ENCODE results near the gene TDRD12. TPM values are rescaled to one million over a fixed set of nuclear protein-coding genes. Genes with fewer than 3 reads are reported as not detected.

The TDRD12 gene
- polyA plus RNA-seq, 1 experiment, result 0.07 TPM

DNA sequence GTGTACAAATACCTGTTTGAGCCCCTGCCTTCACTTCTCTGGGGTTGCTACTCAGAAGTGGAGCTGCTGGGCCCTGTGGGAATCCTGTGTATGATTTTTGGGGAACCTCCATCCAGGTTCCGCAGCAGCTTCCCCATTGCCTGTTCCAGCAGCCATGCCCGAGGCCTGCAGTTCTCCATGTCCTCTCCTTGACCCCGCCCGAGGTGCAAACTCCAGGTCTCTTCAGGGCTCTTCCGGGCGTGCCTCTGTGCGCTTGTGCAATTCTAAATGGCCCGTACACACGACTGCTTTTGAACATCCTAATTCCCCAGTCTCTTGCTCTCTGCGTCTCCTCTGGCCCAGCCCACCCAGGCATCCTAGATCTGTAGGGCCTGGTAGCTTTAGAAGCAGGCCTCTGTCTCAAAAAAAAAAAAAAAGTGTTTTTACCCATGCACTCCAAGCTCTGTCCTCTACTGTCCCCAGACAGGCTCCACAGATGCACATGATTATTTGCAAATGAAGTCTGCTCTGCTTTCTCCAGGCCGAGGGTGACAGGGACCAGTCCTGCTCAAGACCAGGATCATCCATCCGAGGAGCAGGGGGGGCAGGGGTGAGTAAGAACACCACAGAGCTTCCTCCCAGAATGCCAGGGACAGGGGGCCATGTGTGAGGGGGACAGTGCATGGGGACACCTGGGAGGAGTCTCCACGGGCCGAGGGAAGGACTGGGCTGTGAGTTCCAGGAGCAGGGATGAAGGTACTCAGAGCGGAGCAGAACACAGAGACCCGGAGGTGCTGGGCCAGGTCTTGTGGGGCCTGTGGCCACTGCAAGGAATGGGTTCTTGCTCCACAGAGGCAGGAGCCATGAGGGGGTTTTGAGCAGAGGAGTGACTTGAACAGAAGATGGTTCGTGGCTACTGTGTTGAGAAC, 98.3 kb downstream of the TDRD12 start:
- CTCF ChIA-PET, result no interaction called here
- POLR2A ChIA-PET, result no interaction called here
- no peak for TF ChIP-seq CTCF (IDR thresholded peaks at IDR 0.05; ENCODE audit: low read depth, low read length)
- no peak for DNase-seq (ENCODE audit: low read depth, low spot score)
- Histone ChIP-seq H3K9me3 (ENCODE audit: control insufficient read depth, insufficient read depth, low read length) (no peaks in the 10 kb centered on the region), H3K4me3 (ENCODE audit: low read depth, low read length) (no peak overlapping the region), H3K27ac (ENCODE audit: low read depth, low read length) (no peak overlapping the region), H3K27me3 (ENCODE audit: control insufficient read depth, insufficient read depth, low read length) (no peaks in the 10 kb centered on the region)

- ChIA-PET CTCF (no interaction called here), POLR2A (no interaction called here)
- Histone ChIP-seq H3K4me3 (ENCODE audit: low read depth, low read length) (no peak overlapping the region), H3K27ac (ENCODE audit: low read depth, low read length) (no peak overlapping the region), H3K9me3 (ENCODE audit: control insufficient read depth, insufficient read depth, low read length) (no peaks in the 10 kb centered on the region), H3K27me3 (ENCODE audit: control insufficient read depth, insufficient read depth, low read length) (peaks cover 4% of the 10 kb centered on the region)
- no peak for DNase-seq (ENCODE audit: low read depth, low spot score)
- no peak for TF ChIP-seq CTCF (IDR thresholded peaks at IDR 0.05; ENCODE audit: low read depth, low read length)
Measured at GRCh38 chr19:32818536-32818935, 99.0 kb downstream of the TDRD12 start.

DNA sequence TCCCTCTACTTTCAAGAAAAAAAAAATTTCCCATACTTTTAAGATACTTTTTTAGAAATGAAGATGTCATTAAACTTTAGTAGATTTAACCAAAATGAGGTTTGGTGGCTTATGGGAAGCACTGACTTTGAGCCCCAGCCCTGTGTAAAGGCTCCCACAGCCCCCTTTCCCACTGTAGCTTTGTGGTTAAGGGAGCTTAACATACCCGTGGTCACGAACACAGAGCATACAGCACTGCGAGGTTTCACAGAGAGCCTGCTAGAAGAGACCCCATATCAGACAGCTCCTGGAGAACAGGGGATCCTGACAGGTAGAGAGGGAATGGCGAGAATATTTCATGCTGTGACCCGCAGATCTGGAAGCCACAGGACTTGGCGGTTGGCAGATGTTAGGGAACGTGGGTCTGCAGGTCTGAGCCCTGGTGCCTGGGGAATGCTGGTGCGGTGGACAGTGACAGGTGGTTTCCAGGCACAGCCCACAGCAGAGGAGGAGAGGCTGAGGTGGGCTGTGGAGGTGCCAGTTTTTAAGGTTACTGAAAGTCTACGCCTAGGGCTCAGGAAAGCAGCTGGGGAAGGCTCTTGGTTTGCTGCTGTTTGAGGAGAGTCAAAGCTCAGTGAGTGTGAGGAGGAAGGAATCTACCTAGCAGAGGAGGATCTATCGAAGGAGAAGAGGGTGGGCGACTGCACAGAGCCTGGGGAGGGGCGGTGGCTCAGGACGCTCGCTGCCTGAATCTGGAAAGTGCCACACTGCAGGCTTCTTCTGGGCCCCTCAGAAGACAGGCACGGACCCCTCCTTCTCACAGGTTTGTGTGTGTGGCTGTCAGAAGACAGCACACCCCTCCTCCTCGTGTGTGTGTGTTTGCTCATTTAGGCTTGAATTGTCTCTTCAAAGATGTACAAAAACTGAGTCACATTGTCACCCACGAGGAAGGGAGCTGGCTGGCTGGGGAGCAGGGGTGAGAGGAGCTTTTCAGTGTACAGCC, 100.1 kb downstream of the TDRD12 start:
- Histone ChIP-seq H3K27ac (ENCODE audit: low read depth, low read length) (no peak overlapping the region), H3K4me3 (ENCODE audit: low read depth, low read length) (no peak overlapping the region), H3K27me3 (ENCODE audit: control insufficient read depth, insufficient read depth, low read length) (peaks cover 15% of the 10 kb centered on the region), H3K9me3 (ENCODE audit: control insufficient read depth, insufficient read depth, low read length) (no peaks in the 10 kb centered on the region; the same call in 1 of the 2 replicates)
- ChIA-PET CTCF (no interaction called here), POLR2A (no interaction called here)
- no peak for TF ChIP-seq CTCF (IDR thresholded peaks at IDR 0.05; ENCODE audit: low read depth, low read length)
- DNase-seq (ENCODE audit: low read depth, low spot score), result no peak

DNA sequence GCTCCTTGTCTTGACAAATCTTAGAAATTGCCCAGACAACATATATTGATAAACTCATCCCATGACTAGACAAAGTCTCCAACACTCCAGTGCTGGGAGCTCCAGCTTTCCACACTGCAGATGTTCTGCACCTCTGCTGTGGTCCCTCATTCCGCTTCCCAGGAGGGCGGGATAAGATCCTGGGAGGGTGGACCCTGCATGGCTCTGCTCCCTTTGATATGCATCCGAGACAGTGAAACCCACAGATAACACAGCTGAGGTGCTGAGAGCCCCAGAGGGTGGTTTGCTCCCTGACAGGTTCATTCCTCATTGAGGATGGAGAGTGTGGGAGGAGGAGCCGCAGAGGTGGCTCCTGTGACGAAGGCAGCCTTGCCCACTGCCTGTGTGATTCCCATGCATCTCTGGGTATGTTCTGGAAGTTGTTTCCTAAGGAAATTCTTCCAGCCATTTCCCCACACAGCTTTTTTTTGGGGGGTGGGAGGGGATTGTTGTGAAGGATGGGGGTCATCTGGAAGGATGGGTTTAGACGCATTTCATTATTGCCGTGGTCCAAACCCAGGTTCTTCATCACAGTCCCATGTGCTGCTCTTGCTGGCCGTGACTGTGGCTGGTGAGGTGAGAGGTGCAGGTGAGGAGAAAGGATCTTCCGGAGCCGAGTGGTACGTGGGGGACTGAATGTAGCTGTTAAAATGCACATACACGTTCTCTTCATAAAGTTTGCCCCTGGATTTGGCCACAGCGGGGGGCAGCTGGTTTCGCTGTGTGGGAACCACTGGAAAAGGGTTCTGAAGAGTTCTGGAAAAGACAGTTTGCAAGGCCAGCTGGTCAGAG, 103.6 kb downstream of the TDRD12 start:
- ChIA-PET POLR2A (no interaction called here), CTCF (interaction anchor here (0.6 kb wide), 1 partner anchor 1546 kb away, joined by 5 read pairs; no protein-coding TSS in a partner anchor)
- peaks cover 17% of the 10 kb centered on the region for H3K27me3 ChIP-seq (ENCODE audit: control insufficient read depth, insufficient read depth, low read length)
- no peaks in the 10 kb centered on the region; the same call in 1 of the 2 replicates for H3K9me3 ChIP-seq (ENCODE audit: control insufficient read depth, insufficient read depth, low read length)
- H3K27ac ChIP-seq (ENCODE audit: low read depth, low read length), result no peak overlapping the region
- H3K4me3 ChIP-seq (ENCODE audit: low read depth, low read length), result no peak overlapping the region
- DNase-seq (ENCODE audit: low read depth, low spot score), result no peak
- TF ChIP-seq CTCF (IDR thresholded peaks at IDR 0.05; ENCODE audit: low read depth, low read length), result no peak
